ENCODE measurements around the gene ZBTB45. TPM values are rescaled to one million over a fixed set of nuclear protein-coding genes. Genes with fewer than 3 reads are reported as not detected.

ZBTB45 gene
- total and polyA plus RNA-seq, 2 donors (not counting 3 experiments of a cell fraction or from before 2014, with no cell fraction given) = 17.8 to 21.8 TPM

GRCh38 chr19:58536852-58537798 is 17.5 kb upstream of the ZBTB45 start:
- Histone ChIP-seq H3K9me3 (replicated peaks; ENCODE audit: control insufficient read depth, insufficient read depth, low read length) (no peaks in the 10 kb centered on the region), H3K27me3 (ENCODE audit: control insufficient read depth in 2 of 2, insufficient read depth in 2 of 2, low read length in 2 of 2) (peaks cover 18 to 27% of the 10 kb centered on the region in 2 experiments), H4K20me1 (replicated peaks; ENCODE audit: control insufficient read depth, extremely low read depth, insufficient read depth, low read length) (no peaks in the 10 kb centered on the region), H3K36me3 (ENCODE audit: control insufficient read depth in 2 of 2, extremely low read depth in 1 of 2, insufficient read depth in 2 of 2, low read length in 2 of 2) (no peaks in the 10 kb centered on the region), H3K4me1 (ENCODE audit: control insufficient read depth, extremely low read depth, insufficient read depth, low read length) (peaks cover 6% of the 10 kb centered on the region), H3K27ac (ENCODE audit: insufficient read depth, low read depth, low read length) (no peak overlapping the region), H3K9me1 (replicated peaks; ENCODE audit: control insufficient read depth, extremely low read depth, insufficient read depth, low read length) (no peaks in the 10 kb centered on the region), H3K79me2 (ENCODE audit: control insufficient read depth, insufficient read depth, low read length) (no peaks in the 10 kb centered on the region), H3K9ac (replicated peaks; ENCODE audit: extremely low read depth, insufficient read depth, low read length) (no peak overlapping the region), H2AFZ (ENCODE audit: low read depth, low read length) (no peak overlapping the region), H3K4me3 (replicated peaks in 1 of 3; ENCODE audit: insufficient read depth in 1 of 3, low read depth in 1 of 3, low read length in 3 of 3) (no peak overlapping the region), H3K4me2 (ENCODE audit: insufficient read depth, low read length) (no peak overlapping the region)
- POLR2A ChIA-PET = no interaction called here
- CTCF ChIA-PET = interaction anchor here (0.6 to 1.3 kb wide), 3 partner anchors 17 to 23 kb away, joined by 3 to 12 read pairs (median 5); partner anchors contain the start of gene ZBTB45
- TF ChIP-seq CTCF (IDR thresholded peaks at IDR 0.05; ENCODE audit: extremely low read depth in 1 of 2, insufficient read depth in 1 of 2, low read depth in 1 of 2, low read length in 2 of 2) (no peak), MYC (IDR thresholded peaks at IDR 0.05; ENCODE audit: low read depth, low read length) (no peak), POLR2AphosphoS5 (IDR thresholded peaks at IDR 0.05; ENCODE audit: insufficient read depth, low read depth, low read length) (no peak), JUN (IDR thresholded peaks at IDR 0.05; ENCODE audit: borderline replicate concordance, insufficient read depth, insufficient read length, low read depth) (no peak), FOS (IDR thresholded peaks at IDR 0.05; ENCODE audit: borderline replicate concordance, insufficient read depth, low read length) (no peak), EZH2 (IDR thresholded peaks at IDR 0.05; ENCODE audit: borderline replicate concordance, low read depth, low read length, severe bottlenecking) (no peak), POLR2A (IDR thresholded peaks at IDR 0.05; ENCODE audit: low read depth, low read length) (no peak), GATA2 (IDR thresholded peaks at IDR 0.05; ENCODE audit: insufficient read depth, insufficient read length, low read depth, low read length) (no peak)
- TF ChIP-seq, protein P1, sequence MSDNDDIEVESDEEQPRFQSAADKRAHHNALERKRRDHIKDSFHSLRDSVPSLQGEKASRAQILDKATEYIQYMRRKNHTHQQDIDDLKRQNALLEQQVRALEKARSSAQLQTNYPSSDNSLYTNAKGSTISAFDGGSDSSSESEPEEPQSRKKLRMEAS (IDR thresholded peaks at IDR 0.05; ENCODE audit: insufficient read depth, insufficient read length) = no peak
- DNase-seq (ENCODE audit: low read depth, low spot score) (no peak), FAIRE-seq (no peak)
- intact Hi-C loops (cut with micrococcal nuclease) = no loop called here
- BruUV-seq (replicated peaks) = no TSS peak
- dilution Hi-C loops (cut with MboI; ENCODE audit: extremely low pct_ligation_motif_present, low sequenced_read_pairs) = no loop called here
